Measurements from ENCODE around the gene PTPRZ1.

PTPRZ1 gene

DNA sequence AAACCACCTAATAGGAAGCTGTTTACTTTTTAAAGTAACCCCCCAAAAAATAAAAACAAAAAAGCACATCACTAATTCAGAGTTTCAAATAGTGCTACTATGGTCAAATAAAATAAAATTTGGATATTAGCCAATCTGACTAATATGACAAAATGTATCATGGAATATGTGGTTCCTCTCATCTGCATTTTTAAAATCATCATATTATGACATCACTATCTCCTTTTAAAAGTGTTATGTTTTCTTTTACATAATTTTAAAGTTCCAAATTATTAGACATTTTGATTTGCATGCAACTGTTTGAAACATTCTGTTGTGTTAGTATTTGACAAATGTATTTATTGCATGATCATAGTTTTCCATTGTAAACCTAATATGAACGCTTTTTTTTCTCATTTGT lies 160.7 kb downstream of the PTPRZ1 start:
- H3K4me3 ChIP-seq (ENCODE audit: low read depth, low read length): no peak overlapping the region
- no peak for TF ChIP-seq CTCF (IDR thresholded peaks at IDR 0.05; ENCODE audit: low read depth, low read length, missing control alignments)
- DNase-seq (ENCODE audit: low read depth): no peak

- DNase-seq (ENCODE audit: low read depth): no peak
- no peak overlapping the region for H3K4me3 ChIP-seq (ENCODE audit: low read depth, low read length)
- no peak for TF ChIP-seq CTCF (IDR thresholded peaks at IDR 0.05; ENCODE audit: low read depth, low read length, missing control alignments)
Measured at GRCh38 chr7:122035876-122036275, 162.9 kb downstream of the PTPRZ1 start.

- TF ChIP-seq CTCF (IDR thresholded peaks at IDR 0.05; ENCODE audit: low read depth, low read length, missing control alignments): no peak
- DNase-seq (ENCODE audit: low read depth): no peak
- H3K4me3 ChIP-seq (ENCODE audit: low read depth, low read length): no peak overlapping the region
Measured at GRCh38 chr7:122038134-122038533, 165.2 kb downstream of the PTPRZ1 start.

DNA sequence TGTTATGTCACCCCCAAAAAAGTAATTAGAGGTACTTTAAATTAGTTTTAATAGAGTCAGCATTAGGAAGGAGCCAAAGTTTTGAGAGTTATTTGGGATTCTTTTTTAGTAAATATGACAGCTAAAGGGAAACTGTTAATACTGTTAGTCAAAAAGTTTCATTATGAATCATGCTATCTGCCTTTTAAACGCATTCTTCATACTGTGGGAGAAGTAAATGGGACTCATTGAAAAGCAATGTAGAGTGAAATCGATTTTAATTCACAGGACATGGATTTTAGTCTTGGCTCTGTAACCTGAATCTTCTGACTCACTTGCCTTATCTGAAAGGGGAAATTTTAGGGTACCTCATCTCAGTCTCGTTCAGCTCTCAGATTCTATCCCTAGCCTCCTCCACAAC lies 165.9 kb downstream of the PTPRZ1 start:
- no peak for DNase-seq (ENCODE audit: low read depth)
- TF ChIP-seq CTCF (IDR thresholded peaks at IDR 0.05; ENCODE audit: low read depth, low read length, missing control alignments): no peak
- H3K4me3 ChIP-seq (ENCODE audit: low read depth, low read length): no peak overlapping the region

DNA sequence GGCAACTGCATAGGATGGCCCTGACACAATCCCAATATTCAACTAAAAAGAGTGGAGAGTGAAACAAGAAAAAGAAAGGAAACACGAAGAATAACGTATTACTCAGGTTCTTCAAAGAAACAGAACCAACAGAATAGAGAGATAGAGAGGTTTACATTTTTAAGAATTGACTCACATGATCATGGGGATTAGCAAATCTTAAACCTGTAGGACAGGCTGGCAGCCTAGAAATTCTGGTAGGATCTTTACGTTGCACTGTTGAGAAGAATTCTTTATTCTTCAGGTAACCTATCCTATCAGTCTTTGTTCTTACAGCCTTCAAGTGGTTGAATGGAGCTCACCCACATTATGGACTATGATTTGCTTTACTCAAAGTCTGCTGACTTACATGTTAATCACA lies 167.2 kb downstream of the PTPRZ1 start:
- no peak for DNase-seq (ENCODE audit: low read depth)
- TF ChIP-seq CTCF (IDR thresholded peaks at IDR 0.05; ENCODE audit: low read depth, low read length, missing control alignments): no peak
- H3K4me3 ChIP-seq (ENCODE audit: low read depth, low read length): no peak overlapping the region

GRCh38 chr7:122046402-122046801 lies 173.4 kb downstream of the PTPRZ1 start:
- DNase-seq (ENCODE audit: low read depth): no peak
- no peak overlapping the region for H3K4me3 ChIP-seq (ENCODE audit: low read depth, low read length)
- TF ChIP-seq CTCF (IDR thresholded peaks at IDR 0.05; ENCODE audit: low read depth, low read length, missing control alignments): no peak

GRCh38 chr7:122054393-122054792 lies 181.4 kb downstream of the PTPRZ1 start:
- no peak for TF ChIP-seq CTCF (IDR thresholded peaks at IDR 0.05; ENCODE audit: low read depth, low read length, missing control alignments)
- no peak for DNase-seq (ENCODE audit: low read depth)
- H3K4me3 ChIP-seq (ENCODE audit: low read depth, low read length): no peak overlapping the region

Data from GM12864 (cell line).